HCT116 (cell line): Measurements from ENCODE around the gene ARHGEF3. TPM values are rescaled to one million over a fixed set of nuclear protein-coding genes. Genes with fewer than 3 reads are reported as not detected.

Experiments
- ATAC-seq: fragments of 200-7000 bp; cut with Tn5 transposase; 2 replicates; pipeline ENCODE4 v1.9.1; 2020; ENCODE audit warnings: mild to moderate bottlenecking, moderate library complexity
- BruUV-seq: library from RNA; stranded (reverse); fragments of 400-500 nt; replicated peaks from 2 replicates; lab custom pipeline; 2021; lab: Mats Ljungman, UMichigan
- CTCF ChIA-PET: fragments of 300-600 bp; sonication (Branson Sonifier 250); formaldehyde crosslinking; loops from one replicate; lab custom pipeline; 2021; ENCODE audit warnings: antibody characterized with exemption; lab: Charles Lee
- POLR2A ChIA-PET: fragments of 300-600, 350-600 bp; sonication (Branson Sonifier 250); formaldehyde crosslinking; loops from one replicate; lab custom pipeline; 2021; ENCODE audit warnings: antibody characterized with exemption; lab: Charles Lee
- RAD21 ChIA-PET, 2 experiments: fragments of 300-600 bp; sonication (Branson Sonifier 250); formaldehyde crosslinking; loops; one replicate each; lab custom pipeline; 2023; ENCODE audit warnings: low total read pairs in 2 of 2; ENCODE audit not compliant: uncharacterized antibody in 2 of 2, unreplicated experiment in 2 of 2, low non-redundant PET in 1 of 2; lab: Charles Lee
- DNase-seq: peaks from one replicate; pipeline ENCODE4 v3.0.0-alpha.2; 2010; ENCODE audit warnings: low read depth, low spot score
- H2AFZ ChIP-seq: fragments of 200-600 bp; shearing (Covaris generic), sonication (generic); 2 replicates; pipeline ENCODE4 v1.6.1; 2017; ENCODE audit warnings: low read depth, mixed run types, mixed read lengths, antibody characterized with exemption, low read length; ENCODE audit not compliant: poor library complexity, severe bottlenecking
- H3K27ac ChIP-seq: 2 replicates; pipeline ENCODE4 v1.5.1; 2012; ENCODE audit warnings: low read depth, low read length
- H3K27me3 ChIP-seq: fragments of 200-600 bp; sonication (generic); 2 replicates; pipeline ENCODE4 v1.6.1; 2016; ENCODE audit warnings: mixed run types, low read length, mixed read lengths; ENCODE audit not compliant: insufficient read depth
- H3K36me3 ChIP-seq, 2 experiments: fragments of 200-500 bp in 1 of 2; fragments of 200-600 bp in 1 of 2; sonication (Bioruptor generic) in 1 of 2; sonication (generic) in 1 of 2; 2 replicates each; pipeline versions ENCODE4 v1.5.1 to v1.6.1; 2014 to 2016; ENCODE audit warnings: low read length in 2 of 2, inconsistent platforms in 1 of 2, mixed read lengths in 1 of 2, mixed run types in 1 of 2; ENCODE audit not compliant: insufficient read depth in 2 of 2, control insufficient read depth in 1 of 2
- H3K4me1 ChIP-seq, 2 experiments: fragments of 200-600 bp in 1 of 2; sonication (generic) in 1 of 2; 2 replicates each; pipeline versions ENCODE4 v1.5.1 to v1.6.1; 2012 to 2017; ENCODE audit warnings: low read length in 2 of 2, inconsistent platforms in 1 of 2, mild to moderate bottlenecking in 1 of 2, mixed read lengths in 1 of 2, mixed run types in 1 of 2, moderate library complexity in 1 of 2; ENCODE audit not compliant: insufficient read depth in 2 of 2, control insufficient read depth in 1 of 2
- H3K4me2 ChIP-seq: fragments of 200-600 bp; sonication (generic); 2 replicates; pipeline ENCODE4 v1.6.1; 2017; ENCODE audit warnings: mixed run types, low read length, mixed read lengths
- H3K4me3 ChIP-seq, 2 experiments: fragments of 200-600 bp in 1 of 2; sonication (generic) in 1 of 2; replicated peaks in 1 of 2; 2 replicates each; pipeline ENCODE4 v1.5.1; 2011 to 2016; ENCODE audit warnings: low read length in 2 of 2, control low read depth in 1 of 2, low read depth in 1 of 2, mild to moderate bottlenecking in 1 of 2, mixed read lengths in 1 of 2, mixed run types in 1 of 2
- H3K79me2 ChIP-seq: fragments of 200-600 bp; sonication (generic); 2 replicates; pipeline ENCODE4 v1.6.1; 2017; ENCODE audit warnings: mild to moderate bottlenecking, mixed run types, low read length, moderate library complexity, mixed read lengths; ENCODE audit not compliant: insufficient read depth
- H3K9ac ChIP-seq: fragments of 200-600 bp; sonication (generic); 2 replicates; pipeline ENCODE4 v1.6.1; 2016; ENCODE audit warnings: low read length, mixed read lengths
- H3K9me2 ChIP-seq: fragments of 200-600 bp; sonication (generic), shearing (Covaris generic); 2 replicates; pipeline ENCODE4 v1.6.1; 2017; ENCODE audit warnings: mixed run types, mild to moderate bottlenecking, moderate library complexity; ENCODE audit not compliant: insufficient read depth
- H3K9me3 ChIP-seq, 2 experiments: fragments of 200-500 bp in 1 of 2; fragments of 200-600 bp in 1 of 2; sonication (Bioruptor generic) in 1 of 2; sonication (generic) in 1 of 2; 2 replicates each; pipeline ENCODE4 v1.6.1; 2014 to 2017; ENCODE audit warnings: low read length in 2 of 2, mixed read lengths in 2 of 2, inconsistent platforms in 1 of 2, low read depth in 1 of 2, mild to moderate bottlenecking in 1 of 2, mixed run types in 1 of 2, moderate library complexity in 1 of 2; ENCODE audit not compliant: control insufficient read depth in 1 of 2, insufficient read depth in 1 of 2
- H4K20me1 ChIP-seq: fragments of 200-600 bp; sonication (generic), shearing (Covaris generic); 2 replicates; pipeline ENCODE4 v1.6.1; 2017; ENCODE audit warnings: mixed run types, mild to moderate bottlenecking, moderate library complexity; ENCODE audit not compliant: insufficient read depth
- ATF3 ChIP-seq: IDR thresholded peaks from 2 replicates; pipeline ENCODE4 v1.6.1; 2012
- CEBPB ChIP-seq: IDR thresholded peaks from 2 replicates; pipeline ENCODE4 v1.6.1; 2012; ENCODE audit warnings: low read depth
- CTCF ChIP-seq, 3 experiments: fragments of 200-600 bp in 1 of 3; sonication (generic) in 1 of 3; IDR thresholded peaks in 2 of 3; conservative IDR thresholded peaks in 1 of 3; 2 replicates each; pipeline ENCODE4 v1.5.1; 2012 to 2017; ENCODE audit warnings: low read depth in 2 of 3, low read length in 2 of 3, antibody characterized with exemption in 1 of 3, borderline replicate concordance in 1 of 3, control low read depth in 1 of 3, mild to moderate bottlenecking in 1 of 3, mixed read lengths in 1 of 3, mixed run types in 1 of 3, moderate library complexity in 1 of 3; ENCODE audit not compliant: insufficient read depth in 1 of 3
- POLR2A ChIP-seq: IDR thresholded peaks from 2 replicates; pipeline ENCODE4 v1.7.0; 2011; ENCODE audit warnings: borderline replicate concordance; ENCODE audit not compliant: insufficient read depth, insufficient read length; ENCODE audit errors: extremely low read depth
- SIN3A ChIP-seq: IDR thresholded peaks from 2 replicates; pipeline ENCODE4 v1.6.1; 2012; ENCODE audit warnings: low read depth
- TCF7L2 ChIP-seq: IDR thresholded peaks from 2 replicates; pipeline ENCODE4 v1.7.0; 2011; ENCODE audit warnings: borderline replicate concordance, inconsistent platforms; ENCODE audit not compliant: insufficient read depth, insufficient read length; ENCODE audit errors: extremely low read depth
- ZNF274 ChIP-seq: fragments of 200-500 bp; sonication (Bioruptor generic); IDR thresholded peaks from 2 replicates; pipeline ENCODE4 v1.6.1; 2014; ENCODE audit warnings: mild to moderate bottlenecking, low read depth, low read length, inconsistent platforms
- intact Hi-C: fragments of 100-400 bp; cut with micrococcal nuclease; formaldehyde crosslinking; loops from 2 replicates; pipeline ENCODE4 v1.10.0; 2022
- total RNA-seq: library from RNA; stranded (reverse); gene quantifications from one replicate; pipeline ENCODE4 v1.2.1, GENCODE V29; 2021; ENCODE audit not compliant: unreplicated experiment
- TF ChIP-seq, protein P1 (sequence below): IDR thresholded peaks from 2 replicates; pipeline ENCODE4 v1.6.1; 2012; ENCODE audit warnings: low read depth

ARHGEF3 gene
- total RNA-seq, 1 experiment from 2014 or later: 18.1 TPM

DNA sequence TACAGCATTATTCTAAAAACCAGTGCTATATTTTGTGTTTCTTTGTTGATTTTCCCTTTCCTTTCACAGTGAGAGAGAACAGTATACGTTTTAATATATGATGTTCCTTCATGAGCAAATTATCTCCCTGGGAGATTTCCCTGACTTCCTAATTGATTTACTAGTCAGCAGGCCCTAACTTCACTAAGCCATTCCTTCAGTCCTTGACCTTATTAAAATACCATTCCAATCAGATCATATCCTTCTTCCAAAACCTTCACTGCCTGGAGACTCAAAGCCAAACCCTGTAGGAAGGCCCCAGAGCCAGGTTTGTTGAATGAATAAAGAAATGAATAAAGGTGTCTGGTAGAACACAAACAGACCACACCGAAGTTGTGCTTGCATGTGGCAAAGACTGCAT is 43.8 kb upstream of the ARHGEF3 start:
- Histone ChIP-seq H3K27ac (no peak overlapping the region), H3K9me2 (no peaks in the 10 kb centered on the region), H3K79me2 (no peaks in the 10 kb centered on the region), H3K4me3 (no peak overlapping the region), H3K9me3 (no peaks in the 10 kb centered on the region), H3K4me1 (peaks cover 0 to 15% of the 10 kb centered on the region in 2 experiments; a peak in 2 of 4 replicates), H2AFZ (no peak overlapping the region), H3K27me3 (no peaks in the 10 kb centered on the region), H3K4me2 (peak overlapping the region; percentile 2; the same call in 1 of the 2 replicates), H4K20me1 (no peaks in the 10 kb centered on the region), H3K36me3 (no peaks in the 10 kb centered on the region), H3K9ac (no peak overlapping the region)
- ChIA-PET RAD21 (no interaction called here), CTCF (no interaction called here), POLR2A (no interaction called here)
- DNase-seq (no peak), ATAC-seq (no peak)
- BruUV-seq: no TSS peak
- no peak for TF ChIP-seq POLR2A
- no peak for TF ChIP-seq CTCF (IDR thresholded peaks at IDR 0.05 in 2 of 3, conservative IDR thresholded peaks at IDR 0.05 in 1 of 3; ENCODE audit: borderline replicate concordance in 1 of 3, insufficient read depth in 1 of 3, low read depth in 2 of 3, low read length in 2 of 3)
- TF ChIP-seq CEBPB: no peak
- no peak for TF ChIP-seq SIN3A
- no peak for TF ChIP-seq TCF7L2
- no peak for TF ChIP-seq ZNF274
- TF ChIP-seq, protein P1, sequence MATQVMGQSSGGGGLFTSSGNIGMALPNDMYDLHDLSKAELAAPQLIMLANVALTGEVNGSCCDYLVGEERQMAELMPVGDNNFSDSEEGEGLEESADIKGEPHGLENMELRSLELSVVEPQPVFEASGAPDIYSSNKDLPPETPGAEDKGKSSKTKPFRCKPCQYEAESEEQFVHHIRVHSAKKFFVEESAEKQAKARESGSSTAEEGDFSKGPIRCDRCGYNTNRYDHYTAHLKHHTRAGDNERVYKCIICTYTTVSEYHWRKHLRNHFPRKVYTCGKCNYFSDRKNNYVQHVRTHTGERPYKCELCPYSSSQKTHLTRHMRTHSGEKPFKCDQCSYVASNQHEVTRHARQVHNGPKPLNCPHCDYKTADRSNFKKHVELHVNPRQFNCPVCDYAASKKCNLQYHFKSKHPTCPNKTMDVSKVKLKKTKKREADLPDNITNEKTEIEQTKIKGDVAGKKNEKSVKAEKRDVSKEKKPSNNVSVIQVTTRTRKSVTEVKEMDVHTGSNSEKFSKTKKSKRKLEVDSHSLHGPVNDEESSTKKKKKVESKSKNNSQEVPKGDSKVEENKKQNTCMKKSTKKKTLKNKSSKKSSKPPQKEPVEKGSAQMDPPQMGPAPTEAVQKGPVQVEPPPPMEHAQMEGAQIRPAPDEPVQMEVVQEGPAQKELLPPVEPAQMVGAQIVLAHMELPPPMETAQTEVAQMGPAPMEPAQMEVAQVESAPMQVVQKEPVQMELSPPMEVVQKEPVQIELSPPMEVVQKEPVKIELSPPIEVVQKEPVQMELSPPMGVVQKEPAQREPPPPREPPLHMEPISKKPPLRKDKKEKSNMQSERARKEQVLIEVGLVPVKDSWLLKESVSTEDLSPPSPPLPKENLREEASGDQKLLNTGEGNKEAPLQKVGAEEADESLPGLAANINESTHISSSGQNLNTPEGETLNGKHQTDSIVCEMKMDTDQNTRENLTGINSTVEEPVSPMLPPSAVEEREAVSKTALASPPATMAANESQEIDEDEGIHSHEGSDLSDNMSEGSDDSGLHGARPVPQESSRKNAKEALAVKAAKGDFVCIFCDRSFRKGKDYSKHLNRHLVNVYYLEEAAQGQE: no peak
- no peak for TF ChIP-seq ATF3
- intact Hi-C loops: no loop called here
